Tibial nerve (tissue), 4 donors: ENCODE data around the gene GDPD3. TPM values are rescaled to one million over a fixed set of nuclear protein-coding genes. Genes with fewer than 3 reads are reported as not detected.
"Not testable (repeated sequence)": the region's sequence is repeated elsewhere in the genome, so short reads cannot be mapped to it uniquely, and the experiment has no call there.

ENCODE experiments used
- DNase-seq, 2 donors: peaks; one replicate each; pipeline ENCODE4 v3.0.0-alpha.2; 2019; ENCODE audit warnings: low spot score in 2 of 2
- H3K27ac ChIP-seq, 4 donors: fragments of 200-600 bp; sonication (generic) in 3 of 4; one replicate each; pipeline ENCODE4 v1.5.1; 2017 to 2019; ENCODE audit warnings: mild to moderate bottlenecking in 1 of 4
- H3K27me3 ChIP-seq, 2 donors: fragments of 200-600 bp; sonication (generic) in 1 of 2; one replicate each; pipeline versions ENCODE4 v1.5.1 to v1.6.0; 2017 to 2019
- H3K36me3 ChIP-seq, 3 donors: fragments of 200-600 bp; sonication (generic); one replicate each; pipeline ENCODE4 v1.5.1; 2018 to 2019
- H3K4me1 ChIP-seq, 4 donors: fragments of 200-600 bp; sonication (generic) in 3 of 4; one replicate each; pipeline ENCODE4 v1.5.1; 2017 to 2019
- H3K4me3 ChIP-seq, 4 donors: fragments of 200-600 bp; sonication (generic) in 3 of 4; one replicate each; pipeline ENCODE4 v1.5.1; 2017 to 2019; ENCODE audit warnings: mild to moderate bottlenecking in 1 of 4, moderate library complexity in 1 of 4
- H3K9me3 ChIP-seq, 4 donors: fragments of 200-600 bp; sonication (generic) in 3 of 4; one replicate each; pipeline ENCODE4 v1.5.1; 2017 to 2019
- CTCF ChIP-seq, 5 experiments: fragments of 200-600 bp in 3 of 5; fragments of 450-650 bp in 2 of 5; sonication (generic) in 3 of 5; IDR thresholded peaks; one replicate each; pipeline ENCODE4 v1.5.1; 2016 to 2019; ENCODE audit warnings: antibody characterized with exemption in 5 of 5, mild to moderate bottlenecking in 3 of 5, moderate library complexity in 2 of 5
- EP300 ChIP-seq, 2 donors: sonication (generic); formaldehyde crosslinking; IDR thresholded peaks; one replicate each; pipeline ENCODE4 v1.6.1; 2017; ENCODE audit warnings: antibody characterized with exemption in 2 of 2, mild to moderate bottlenecking in 1 of 2
- POLR2A ChIP-seq, 2 donors: fragments of 450-650 bp; IDR thresholded peaks; one replicate each; pipeline ENCODE4 v1.6.1; 2017; ENCODE audit warnings: antibody characterized with exemption in 2 of 2, mild to moderate bottlenecking in 2 of 2, moderate library complexity in 2 of 2
- WGBS, 2 donors: methylation state at CpG; one replicate each; pipeline ENCODE4 v1.1.5; 2018; 5-methylcytosine and 5-hydroxymethylcytosine counted together
- total RNA-seq, 4 donors: library from RNA; depleted of rRNA; stranded (reverse); fragments of >200 nt; gene quantifications; one replicate each; pipeline ENCODE4 v1.1.0, GENCODE V29; 2016

Gene GDPD3
- total RNA-seq, 4 donors from 2014 or later, result 2.8 to 5.2 (median 4.6) TPM

GRCh38 chr16:30136971-30137605 is 23.8 kb upstream of the GDPD3 start:
- Histone ChIP-seq H3K27ac (peak overlapping the region in 2 of 4 donors; percentile 34 to 39), H3K4me1 (peaks cover 0 to 5% (median 0%) of the 10 kb centered on the region in 4 donors), H3K27me3 (no peaks in the 10 kb centered on the region), H3K9me3 (no peaks in the 10 kb centered on the region), H3K36me3 (no peaks in the 10 kb centered on the region), H3K4me3 (no peak overlapping the region)
- DNase-seq, result no peak
- 46 to 50% methylated on average over 11 of the region's 11 CpGs for WGBS, 2 donors
- peak in 1 of 2 donors; percentile 52 for TF ChIP-seq EP300 (IDR thresholded peaks at IDR 0.05)
- TF ChIP-seq POLR2A (IDR thresholded peaks at IDR 0.05), result no peak

- WGBS, 2 donors, result 61 to 62% methylated on average over 3 of the region's 3 CpGs
- H3K36me3 ChIP-seq, result no peaks in the 10 kb centered on the region
- no peaks in the 10 kb centered on the region for H3K27me3 ChIP-seq
- H3K4me3 ChIP-seq, result no peak overlapping the region
- no peak overlapping the region for H3K27ac ChIP-seq
- no peak for DNase-seq
- TF ChIP-seq POLR2A (IDR thresholded peaks at IDR 0.05), result no peak
- no peak for TF ChIP-seq EP300 (IDR thresholded peaks at IDR 0.05)
- no peak for TF ChIP-seq CTCF (IDR thresholded peaks at IDR 0.05)
- no peaks in the 10 kb centered on the region for H3K9me3 ChIP-seq
- H3K4me1 ChIP-seq, result peaks cover 0 to under 1% (median 0%) of the 10 kb centered on the region in 4 donors
Observed at GRCh38 chr16:30132591-30132990, 19.3 kb upstream of the GDPD3 start.

DNA sequence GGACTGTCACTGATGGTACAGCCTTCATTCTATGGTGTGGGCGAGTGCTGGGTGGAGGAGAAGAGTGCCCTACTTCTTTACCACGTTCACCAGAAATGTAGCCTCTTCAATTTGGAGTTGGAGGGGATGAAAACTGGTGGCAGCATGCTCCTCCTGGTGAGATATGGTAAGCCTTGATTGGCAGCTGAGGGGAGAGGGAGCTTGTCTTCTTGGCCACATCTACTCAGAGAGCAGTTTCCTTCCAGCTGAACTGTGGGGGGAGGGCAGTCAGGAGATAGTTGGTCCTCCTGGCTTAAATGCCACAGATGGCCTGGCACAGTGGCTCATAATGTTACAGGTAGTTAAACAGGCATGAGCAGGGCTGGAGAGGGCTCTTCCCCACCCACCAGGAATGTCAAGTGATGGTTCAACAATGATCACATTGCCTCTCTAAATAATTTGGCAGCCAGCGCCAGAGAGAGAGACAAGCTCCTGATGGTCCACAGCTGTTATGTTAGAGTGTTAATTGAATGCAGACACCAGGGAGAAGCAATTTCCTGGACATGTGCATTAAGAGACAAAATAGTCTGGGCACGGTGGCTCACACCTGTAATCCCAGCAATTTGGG is 18.6 kb upstream of the GDPD3 start:
- TF ChIP-seq CTCF (IDR thresholded peaks at IDR 0.05) (no peak), POLR2A (IDR thresholded peaks at IDR 0.05) (no peak), EP300 (IDR thresholded peaks at IDR 0.05) (no peak)
- H3K27me3 ChIP-seq, result no peaks in the 10 kb centered on the region
- no peaks in the 10 kb centered on the region for H3K4me1 ChIP-seq
- no peak overlapping the region for H3K4me3 ChIP-seq
- WGBS, 2 donors, result 62 to 64% methylated on average over 4 of the region's 4 CpGs
- H3K27ac ChIP-seq, result no peak overlapping the region
- no peaks in the 10 kb centered on the region for H3K9me3 ChIP-seq
- DNase-seq, result no peak
- H3K36me3 ChIP-seq, result no peaks in the 10 kb centered on the region

GRCh38 chr16:30127993-30128392 is 14.7 kb upstream of the GDPD3 start:
- H3K27me3 ChIP-seq, result no peaks in the 10 kb centered on the region
- peaks cover 0 to 15% (median 9%) of the 10 kb centered on the region in 4 donors for H3K4me1 ChIP-seq
- 67 to 79% methylated on average over 1 of the region's 1 CpG for WGBS, 2 donors
- H3K27ac ChIP-seq, result no peak overlapping the region
- no peak for DNase-seq
- no peaks in the 10 kb centered on the region for H3K9me3 ChIP-seq
- H3K4me3 ChIP-seq, result no peak overlapping the region
- H3K36me3 ChIP-seq, result no peaks in the 10 kb centered on the region
- no peak for TF ChIP-seq POLR2A (IDR thresholded peaks at IDR 0.05)
- no peak for TF ChIP-seq EP300 (IDR thresholded peaks at IDR 0.05)
- TF ChIP-seq CTCF (IDR thresholded peaks at IDR 0.05), result no peak

- peaks cover 0 to 26% (median 21%) of the 10 kb centered on the region in 4 donors for H3K4me1 ChIP-seq
- not testable (repeated sequence) for H3K36me3 ChIP-seq, H3K4me3 ChIP-seq, H3K9me3 ChIP-seq, DNase-seq, H3K27ac ChIP-seq, H3K27me3 ChIP-seq
- 89 to 95% methylated on average over 9 of the region's 9 CpGs for WGBS, 2 donors
Observed at GRCh38 chr16:30125690-30126089, 12.4 kb upstream of the GDPD3 start.

DNA sequence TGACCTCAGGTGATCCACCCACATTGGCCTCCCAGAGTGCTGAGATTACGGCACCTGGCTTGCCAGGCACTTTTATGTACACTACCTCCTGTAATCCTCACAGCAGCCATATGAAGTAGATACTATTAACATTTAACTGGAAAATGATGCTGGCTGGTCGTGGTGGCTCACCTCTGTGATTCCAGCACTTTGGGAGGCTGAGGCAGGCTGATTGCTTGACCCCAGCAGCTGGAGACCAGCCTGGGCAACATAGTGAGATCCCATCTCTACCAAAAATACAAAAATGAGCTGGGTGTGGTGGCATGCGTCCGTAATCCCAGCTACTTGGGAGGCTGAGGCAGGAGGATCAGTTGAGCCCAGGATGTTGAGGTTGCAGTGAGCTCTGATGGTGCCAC is 11.6 kb upstream of the GDPD3 start:
- H3K9me3 ChIP-seq, result no peaks in the 10 kb centered on the region
- TF ChIP-seq EP300 (IDR thresholded peaks at IDR 0.05), result no peak
- no peak for TF ChIP-seq POLR2A (IDR thresholded peaks at IDR 0.05)
- no peak for TF ChIP-seq CTCF (IDR thresholded peaks at IDR 0.05)
- peaks cover 0 to 26% (median 21%) of the 10 kb centered on the region in 4 donors for H3K4me1 ChIP-seq
- peaks cover 0 to 5% (median 0%) of the 10 kb centered on the region in 3 donors for H3K36me3 ChIP-seq
- H3K27ac ChIP-seq, result peak overlapping the region in 2 of 4 donors; percentile 91 to 92
- 91 to 94% methylated on average over 4 of the region's 4 CpGs for WGBS, 2 donors
- DNase-seq, result no peak
- no peaks in the 10 kb centered on the region for H3K27me3 ChIP-seq
- no peak overlapping the region for H3K4me3 ChIP-seq
